COLO668 (cell line): Measurements from ENCODE around the gene GRB10.

Experiments used
- DNase-seq: peaks from one replicate; lab custom pipeline; 2025; ENCODE audit not compliant: unreplicated experiment; lab: John Stamatoyannopoulos, UW

The GRB10 gene

GRCh38 chr7:50721661-50722259 is 60.9 kb downstream of the GRB10 start:
- no peak for DNase-seq

- DNase-seq: no peak
Observed at GRCh38 chr7:50721160-50721559, 61.5 kb downstream of the GRB10 start.

GRCh38 chr7:50720295-50720694 is 62.4 kb downstream of the GRB10 start:
- no peak for DNase-seq

GRCh38 chr7:50718876-50719275 is 63.8 kb downstream of the GRB10 start:
- no peak for DNase-seq

- peak; percentile 49 for DNase-seq
Observed at GRCh38 chr7:50718311-50718710, 64.4 kb downstream of the GRB10 start.

GRCh38 chr7:50717181-50717580 is 65.5 kb downstream of the GRB10 start:
- no peak for DNase-seq

GRCh38 chr7:50714857-50715256 is 67.8 kb downstream of the GRB10 start:
- DNase-seq: no peak

GRCh38 chr7:50713123-50713965 is 69.4 kb downstream of the GRB10 start:
- no peak for DNase-seq

GRCh38 chr7:50712252-50713122 is 70.2 kb downstream of the GRB10 start:
- DNase-seq: no peak

GRCh38 chr7:50711271-50712175 is 71.2 kb downstream of the GRB10 start:
- no peak for DNase-seq

- DNase-seq: no peak
Observed at GRCh38 chr7:50710441-50711154, 72.1 kb downstream of the GRB10 start.

- DNase-seq: no peak
Observed at GRCh38 chr7:50709151-50709550, 73.5 kb downstream of the GRB10 start.

- DNase-seq: no peak
Observed at GRCh38 chr7:50707236-50708006, 75.3 kb downstream of the GRB10 start.

GRCh38 chr7:50706469-50706937 is 76.2 kb downstream of the GRB10 start:
- DNase-seq: no peak

GRCh38 chr7:50704844-50705243 is 77.9 kb downstream of the GRB10 start:
- DNase-seq: no peak

GRCh38 chr7:50703654-50704053 is 79.0 kb downstream of the GRB10 start:
- DNase-seq: no peak

- DNase-seq: no peak
Observed at GRCh38 chr7:50699143-50699542, 83.6 kb downstream of the GRB10 start.

- DNase-seq: no peak
Observed at GRCh38 chr7:50697748-50698147, 84.9 kb downstream of the GRB10 start.
